ENCODE measurements around the gene RAB5B. TPM values are rescaled to one million over a fixed set of nuclear protein-coding genes. Genes with fewer than 3 reads are reported as not detected.

RAB5B gene
- polyA plus RNA-seq, 1 donor (not counting 4 experiments of a cell fraction or from before 2014, with no cell fraction given), result 138 TPM

- Histone ChIP-seq H3K9ac (ENCODE audit: control insufficient read depth, extremely low read depth, insufficient read depth, low read length) (no peak overlapping the region), H3K36me3 (ENCODE audit: control insufficient read depth in 2 of 2, extremely low read depth in 1 of 2, insufficient read depth in 2 of 2, low read length in 2 of 2) (peaks cover 46 to 62% of the 10 kb centered on the region in 2 experiments), H3K79me2 (ENCODE audit: control insufficient read depth, insufficient read depth, low read length) (peaks cover 24% of the 10 kb centered on the region), H3K4me2 (ENCODE audit: control insufficient read depth, extremely low read depth, insufficient read depth, low read depth, low read length) (no peak overlapping the region), H3K9me3 (ENCODE audit: control insufficient read depth, low read depth, low read length) (no peaks in the 10 kb centered on the region), H3K27me3 (ENCODE audit: control insufficient read depth, extremely low read depth, insufficient read depth, low read length) (no peaks in the 10 kb centered on the region), H2AFZ (ENCODE audit: control insufficient read depth, low read length) (no peak overlapping the region), H3K27ac (ENCODE audit: control insufficient read depth, insufficient read depth, low read length) (no peak overlapping the region), H3K4me3 (ENCODE audit: control insufficient read depth in 2 of 3, extremely low read depth in 1 of 3, insufficient read depth in 2 of 3, low read depth in 1 of 3, low read length in 3 of 3) (no peak overlapping the region), H3K4me1 (ENCODE audit: control insufficient read depth, extremely low read depth, insufficient read depth, low read length) (peaks cover 30% of the 10 kb centered on the region), H3K9me1 (ENCODE audit: control insufficient read depth, extremely low read depth, insufficient read depth, low read length) (no peaks in the 10 kb centered on the region), H4K20me1 (ENCODE audit: control insufficient read depth, extremely low read depth, insufficient read depth, low read length) (no peaks in the 10 kb centered on the region)
- FAIRE-seq, result no peak
- TF ChIP-seq, protein P1, sequence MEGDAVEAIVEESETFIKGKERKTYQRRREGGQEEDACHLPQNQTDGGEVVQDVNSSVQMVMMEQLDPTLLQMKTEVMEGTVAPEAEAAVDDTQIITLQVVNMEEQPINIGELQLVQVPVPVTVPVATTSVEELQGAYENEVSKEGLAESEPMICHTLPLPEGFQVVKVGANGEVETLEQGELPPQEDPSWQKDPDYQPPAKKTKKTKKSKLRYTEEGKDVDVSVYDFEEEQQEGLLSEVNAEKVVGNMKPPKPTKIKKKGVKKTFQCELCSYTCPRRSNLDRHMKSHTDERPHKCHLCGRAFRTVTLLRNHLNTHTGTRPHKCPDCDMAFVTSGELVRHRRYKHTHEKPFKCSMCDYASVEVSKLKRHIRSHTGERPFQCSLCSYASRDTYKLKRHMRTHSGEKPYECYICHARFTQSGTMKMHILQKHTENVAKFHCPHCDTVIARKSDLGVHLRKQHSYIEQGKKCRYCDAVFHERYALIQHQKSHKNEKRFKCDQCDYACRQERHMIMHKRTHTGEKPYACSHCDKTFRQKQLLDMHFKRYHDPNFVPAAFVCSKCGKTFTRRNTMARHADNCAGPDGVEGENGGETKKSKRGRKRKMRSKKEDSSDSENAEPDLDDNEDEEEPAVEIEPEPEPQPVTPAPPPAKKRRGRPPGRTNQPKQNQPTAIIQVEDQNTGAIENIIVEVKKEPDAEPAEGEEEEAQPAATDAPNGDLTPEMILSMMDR (optimal IDR thresholded peaks at IDR 0.05 in 1 of 3, IDR thresholded peaks at IDR 0.05 in 1 of 3, conservative IDR thresholded peaks at IDR 0.05 in 1 of 3; ENCODE audit: extremely low read depth in 1 of 3, insufficient read depth in 2 of 3, low read length in 3 of 3), result no peak
- no peak for TF ChIP-seq EZH2 (IDR thresholded peaks at IDR 0.05; ENCODE audit: low read length)
- DNase-seq (ENCODE audit: low read depth, low spot score), result no peak
- dilution Hi-C loops (cut with MboI; ENCODE audit: extremely low pct_ligation_motif_present, low sequenced_read_pairs), result no loop called here
Observed at GRCh38 chr12:55942577-55943136, 31.2 kb upstream of the RAB5B start.

DNA sequence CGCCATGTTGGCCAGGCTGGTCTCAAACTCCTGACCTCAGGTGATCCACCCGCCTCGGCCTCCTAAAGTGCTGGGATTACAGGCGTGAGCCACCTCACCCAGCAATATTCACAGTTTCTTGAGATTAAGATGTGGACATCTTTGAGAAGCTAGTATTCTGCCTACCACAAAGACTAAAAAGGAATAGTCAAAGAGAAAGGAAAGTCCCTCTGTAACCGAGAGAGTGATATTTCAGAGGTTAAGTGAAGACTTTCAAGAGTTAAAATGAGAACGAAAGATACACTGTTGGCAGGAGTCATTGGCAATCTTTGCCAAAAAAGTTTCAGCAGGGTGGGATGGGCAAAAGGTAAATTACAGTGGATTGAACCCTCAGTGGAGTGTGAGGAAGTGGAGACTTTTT, 27.3 kb upstream of the RAB5B start:
- peaks cover 38 to 39% of the 10 kb centered on the region in 2 experiments for H3K36me3 ChIP-seq (ENCODE audit: control insufficient read depth in 2 of 2, extremely low read depth in 1 of 2, insufficient read depth in 2 of 2, low read length in 2 of 2)
- dilution Hi-C loops (cut with MboI; ENCODE audit: extremely low pct_ligation_motif_present, low sequenced_read_pairs), result no loop called here

More for the DNA sequence above, 27.3 kb upstream of the RAB5B start:
- no peaks in the 10 kb centered on the region for H3K4me1 ChIP-seq (ENCODE audit: control insufficient read depth, extremely low read depth, insufficient read depth, low read length)
- no peaks in the 10 kb centered on the region for H3K9me1 ChIP-seq (ENCODE audit: control insufficient read depth, extremely low read depth, insufficient read depth, low read length)
- no peak overlapping the region for H3K4me2 ChIP-seq (ENCODE audit: control insufficient read depth, extremely low read depth, insufficient read depth, low read depth, low read length)
- H3K9me3 ChIP-seq (ENCODE audit: control insufficient read depth, low read depth, low read length), result no peaks in the 10 kb centered on the region
- DNase-seq (ENCODE audit: low read depth, low spot score) (no peak), FAIRE-seq (no peak)
- H2AFZ ChIP-seq (ENCODE audit: control insufficient read depth, low read length), result no peak overlapping the region
- no peaks in the 10 kb centered on the region for H3K27me3 ChIP-seq (ENCODE audit: control insufficient read depth, extremely low read depth, insufficient read depth, low read length)
- H4K20me1 ChIP-seq (ENCODE audit: control insufficient read depth, extremely low read depth, insufficient read depth, low read length), result no peaks in the 10 kb centered on the region
- no peak overlapping the region for H3K4me3 ChIP-seq (ENCODE audit: control insufficient read depth in 2 of 3, extremely low read depth in 1 of 3, insufficient read depth in 2 of 3, low read depth in 1 of 3, low read length in 3 of 3)
- no peak overlapping the region for H3K27ac ChIP-seq (ENCODE audit: control insufficient read depth, insufficient read depth, low read length)
- H3K9ac ChIP-seq (ENCODE audit: control insufficient read depth, extremely low read depth, insufficient read depth, low read length), result no peak overlapping the region
- TF ChIP-seq EZH2 (IDR thresholded peaks at IDR 0.05; ENCODE audit: low read length), result no peak
- TF ChIP-seq, protein P1 (optimal IDR thresholded peaks at IDR 0.05 in 1 of 3, IDR thresholded peaks at IDR 0.05 in 1 of 3, conservative IDR thresholded peaks at IDR 0.05 in 1 of 3; ENCODE audit: extremely low read depth in 1 of 3, insufficient read depth in 2 of 3, low read length in 3 of 3), result no peak
- H3K79me2 ChIP-seq (ENCODE audit: control insufficient read depth, insufficient read depth, low read length), result peaks cover 9% of the 10 kb centered on the region

Data from keratinocyte (primary cell).